AG09309 (cell line): ENCODE results near the gene CD96.

Source experiments
- DNase-seq: peaks from one replicate; pipeline ENCODE4 v3.0.0-alpha.2; 2010; ENCODE audit warnings: low read depth
- H3K4me3 ChIP-seq: 2 replicates; pipeline ENCODE4 v1.5.1; 2011; ENCODE audit warnings: mild to moderate bottlenecking, low read depth, low read length, moderate library complexity; ENCODE audit not compliant: control insufficient read depth
- CTCF ChIP-seq: IDR thresholded peaks from 2 replicates; pipeline ENCODE4 v1.5.1; 2011; ENCODE audit warnings: mild to moderate bottlenecking, low read depth, low read length, inconsistent platforms; ENCODE audit not compliant: insufficient read depth, control insufficient read depth; ENCODE audit errors: missing control alignments

Gene CD96

GRCh38 chr3:111648991-111649579, 107.1 kb downstream of the CD96 start:
- no peak for TF ChIP-seq CTCF
- no peak overlapping the region for H3K4me3 ChIP-seq
- no peak for DNase-seq

GRCh38 chr3:111650378-111651275, 108.6 kb downstream of the CD96 start:
- TF ChIP-seq CTCF = no peak
- H3K4me3 ChIP-seq = no peak overlapping the region
- DNase-seq = no peak

GRCh38 chr3:111652492-111653180, 110.6 kb downstream of the CD96 start:
- no peak for DNase-seq
- no peak overlapping the region for H3K4me3 ChIP-seq
- no peak for TF ChIP-seq CTCF

- DNase-seq = no peak
Observed at GRCh38 chr3:111653766-111654165, 111.8 kb downstream of the CD96 start.

GRCh38 chr3:111662012-111662411, 120.0 kb downstream of the CD96 start:
- DNase-seq = no peak
- H3K4me3 ChIP-seq = no peak overlapping the region
- no peak for TF ChIP-seq CTCF

More at GRCh38 chr3:111653766-111654165, 111.8 kb downstream of the CD96 start:
- TF ChIP-seq CTCF = no peak
- no peak overlapping the region for H3K4me3 ChIP-seq

GRCh38 chr3:111662907-111663306, 120.9 kb downstream of the CD96 start:
- DNase-seq = no peak
- no peak overlapping the region for H3K4me3 ChIP-seq
- no peak for TF ChIP-seq CTCF
